Measurements from ENCODE around the gene HOXA13. TPM values are rescaled to one million over a fixed set of nuclear protein-coding genes. Genes with fewer than 3 reads are reported as not detected.

The HOXA13 gene
- total and polyA plus RNA-seq, 4 donors, result not detected

- Histone ChIP-seq H3K4me3 (no peak overlapping the region), H3K36me3 (ENCODE audit: control insufficient read depth in 4 of 4, insufficient read depth in 4 of 4, low read length in 4 of 4) (no peaks in the 10 kb centered on the region), H3K27ac (ENCODE audit: low read depth in 1 of 2, low read length in 1 of 2) (no peak overlapping the region), H3K4me1 (ENCODE audit: control insufficient read depth in 5 of 5, insufficient read depth in 5 of 5, low read length in 5 of 5) (peaks cover 0 to 13% (median 0%) of the 10 kb centered on the region in 5 donors), H3K9me3 (ENCODE audit: control insufficient read depth in 4 of 4, insufficient read depth in 3 of 4, low read length in 3 of 4) (peaks cover 0 to 6% (median 0%) of the 10 kb centered on the region in 4 donors), H3K9ac (ENCODE audit: insufficient read depth in 1 of 2, low read length in 2 of 2) (no peak overlapping the region), H3K27me3 (ENCODE audit: control insufficient read depth in 3 of 3, insufficient read depth in 3 of 3, low read length in 2 of 3) (peaks cover 22 to 96% (median 79%) of the 10 kb centered on the region in 3 donors)
- WGBS, 2 donors, result 70 to 72% methylated on average over 8 of the region's 8 CpGs
- no peak for TF ChIP-seq CTCF (IDR thresholded peaks at IDR 0.05; ENCODE audit: control extremely low read depth, extremely low read depth)
- DNase-seq (no peak), ATAC-seq (ENCODE audit: insufficient read depth, low FRiP score) (no peak)
Measured at GRCh38 chr7:27214239-27214950, 14.5 kb upstream of the HOXA13 start.

DNA sequence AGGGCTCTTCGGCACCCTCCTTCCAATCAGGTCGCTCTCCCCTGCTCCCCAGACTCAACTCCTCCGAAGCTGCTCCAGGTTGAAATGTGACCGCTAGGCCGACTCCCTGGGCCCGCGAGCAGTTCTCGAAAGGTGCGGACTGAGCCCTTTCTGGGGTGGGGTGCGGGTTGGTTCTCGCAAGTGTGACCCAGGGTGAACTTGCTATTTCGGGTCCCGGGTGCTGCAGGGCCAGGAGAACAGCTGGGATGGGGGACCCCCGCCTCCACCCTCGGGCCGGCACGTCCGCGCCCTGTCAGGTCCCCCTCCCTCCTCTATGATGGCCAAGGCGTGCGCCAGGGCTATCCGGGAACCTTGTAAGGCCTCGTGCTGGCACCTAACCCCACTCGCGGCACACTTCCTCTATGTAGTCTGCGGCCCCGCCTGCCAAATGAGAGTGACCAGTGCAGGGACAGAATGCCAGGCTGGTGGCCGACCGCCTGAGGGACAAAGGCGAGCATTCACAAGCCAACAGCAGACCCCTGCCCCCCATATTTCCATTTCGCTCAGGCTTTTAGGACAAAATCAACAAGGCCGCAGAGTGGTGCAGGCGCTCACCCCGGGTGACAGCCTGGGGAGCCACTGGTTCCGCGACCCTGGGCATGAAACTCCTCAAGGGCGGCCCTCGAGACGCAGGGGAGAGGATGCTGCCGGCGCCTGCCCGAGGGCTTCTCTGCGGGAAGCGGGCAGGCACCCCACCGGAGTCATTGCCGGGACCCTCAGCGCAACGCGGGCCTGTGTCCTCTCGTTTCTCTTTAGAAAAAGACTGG is 13.7 kb upstream of the HOXA13 start:
- Histone ChIP-seq H3K27me3 (ENCODE audit: control insufficient read depth in 3 of 3, insufficient read depth in 3 of 3, low read length in 2 of 3) (peaks cover 19 to 95% (median 86%) of the 10 kb centered on the region in 3 donors), H3K4me3 (no peak overlapping the region), H3K9me3 (ENCODE audit: control insufficient read depth in 4 of 4, insufficient read depth in 3 of 4, low read length in 3 of 4) (peaks cover 0 to 6% (median 0%) of the 10 kb centered on the region in 4 donors), H3K4me1 (ENCODE audit: control insufficient read depth in 5 of 5, insufficient read depth in 5 of 5, low read length in 5 of 5) (peaks cover 0 to 13% (median 0%) of the 10 kb centered on the region in 5 donors), H3K27ac (ENCODE audit: low read depth in 1 of 2, low read length in 1 of 2) (no peak overlapping the region), H3K9ac (ENCODE audit: insufficient read depth in 1 of 2, low read length in 2 of 2) (no peak overlapping the region), H3K36me3 (ENCODE audit: control insufficient read depth in 4 of 4, insufficient read depth in 4 of 4, low read length in 4 of 4) (no peaks in the 10 kb centered on the region)
- ATAC-seq (ENCODE audit: insufficient read depth, low FRiP score), result no peak
- 35 to 49% methylated on average over 43 to 50 of the region's 50 CpGs for WGBS, 2 donors
- no peak for TF ChIP-seq CTCF (IDR thresholded peaks at IDR 0.05; ENCODE audit: control extremely low read depth, extremely low read depth)
- no peak for DNase-seq

- ATAC-seq (ENCODE audit: insufficient read depth, low FRiP score), result no peak
- DNase-seq, result peak in 2 of 3 donors; percentile 18 to 36
- H3K9ac ChIP-seq (ENCODE audit: insufficient read depth in 1 of 2, low read length in 2 of 2), result no peak overlapping the region
Measured at GRCh38 chr7:27212497-27213432, 12.9 kb upstream of the HOXA13 start.

More at GRCh38 chr7:27212497-27213432, 12.9 kb upstream of the HOXA13 start:
- peaks cover 0 to 13% (median 0%) of the 10 kb centered on the region in 5 donors for H3K4me1 ChIP-seq (ENCODE audit: control insufficient read depth in 5 of 5, insufficient read depth in 5 of 5, low read length in 5 of 5)
- TF ChIP-seq CTCF (IDR thresholded peaks at IDR 0.05; ENCODE audit: control extremely low read depth, extremely low read depth), result no peak
- H3K4me3 ChIP-seq, result no peak overlapping the region
- no peak overlapping the region for H3K27ac ChIP-seq (ENCODE audit: low read depth in 1 of 2, low read length in 1 of 2)
- H3K27me3 ChIP-seq (ENCODE audit: control insufficient read depth in 3 of 3, insufficient read depth in 3 of 3, low read length in 2 of 3), result peaks cover 19 to 95% (median 91%) of the 10 kb centered on the region in 3 donors
- 5 to 7% methylated on average over 52 of the region's 52 CpGs for WGBS, 2 donors
- no peaks in the 10 kb centered on the region for H3K36me3 ChIP-seq (ENCODE audit: control insufficient read depth in 4 of 4, insufficient read depth in 4 of 4, low read length in 4 of 4)
- H3K9me3 ChIP-seq (ENCODE audit: control insufficient read depth in 4 of 4, insufficient read depth in 3 of 4, low read length in 3 of 4), result peaks cover 0 to 6% (median 0%) of the 10 kb centered on the region in 4 donors

All from lung (tissue), 12 donors.